Ishikawa (cell line): ENCODE measurements around the gene FOXA3.

Source experiments
- CEBPB ChIP-seq: IDR thresholded peaks from 2 replicates; pipeline ENCODE4 v1.6.1; 2012
- CREB1 ChIP-seq: IDR thresholded peaks from 2 replicates; pipeline ENCODE4 v1.6.1; 2012; ENCODE audit warnings: low read depth
- EGR1 ChIP-seq: IDR thresholded peaks from 2 replicates; pipeline ENCODE4 v1.6.1; 2012
- EP300 ChIP-seq: IDR thresholded peaks from 2 replicates; pipeline ENCODE4 v1.6.1; 2012; ENCODE audit warnings: borderline replicate concordance
- FOXM1 ChIP-seq: IDR thresholded peaks from 2 replicates; pipeline ENCODE4 v1.6.1; 2012; ENCODE audit warnings: low read depth, borderline replicate concordance
- MAX ChIP-seq: IDR thresholded peaks from 2 replicates; pipeline ENCODE4 v1.6.1; 2012
- NFIC ChIP-seq: IDR thresholded peaks from 2 replicates; pipeline ENCODE4 v1.6.1; 2012
- RAD21 ChIP-seq: IDR thresholded peaks from 2 replicates; pipeline ENCODE4 v1.6.1; 2012; ENCODE audit warnings: low read depth
- REST ChIP-seq: IDR thresholded peaks from 2 replicates; pipeline ENCODE4 v1.6.1; 2012; ENCODE audit warnings: low read depth, mild to moderate bottlenecking
- TAF1 ChIP-seq: IDR thresholded peaks from 2 replicates; pipeline ENCODE4 v1.6.1; 2012; ENCODE audit warnings: low read depth, mild to moderate bottlenecking
- TCF12 ChIP-seq: IDR thresholded peaks from 2 replicates; pipeline ENCODE4 v1.6.1; 2012; ENCODE audit warnings: low read depth
- TEAD4 ChIP-seq: IDR thresholded peaks from 2 replicates; pipeline ENCODE4 v1.6.1; 2012
- USF1 ChIP-seq: IDR thresholded peaks from 2 replicates; pipeline ENCODE4 v1.6.1; 2012
- YY1 ChIP-seq: IDR thresholded peaks from 2 replicates; pipeline ENCODE4 v1.6.1; 2012; ENCODE audit warnings: low read depth
- ZBTB7A ChIP-seq: IDR thresholded peaks from 2 replicates; pipeline ENCODE4 v1.6.1; 2012; ENCODE audit warnings: low read depth

Gene FOXA3

DNA sequence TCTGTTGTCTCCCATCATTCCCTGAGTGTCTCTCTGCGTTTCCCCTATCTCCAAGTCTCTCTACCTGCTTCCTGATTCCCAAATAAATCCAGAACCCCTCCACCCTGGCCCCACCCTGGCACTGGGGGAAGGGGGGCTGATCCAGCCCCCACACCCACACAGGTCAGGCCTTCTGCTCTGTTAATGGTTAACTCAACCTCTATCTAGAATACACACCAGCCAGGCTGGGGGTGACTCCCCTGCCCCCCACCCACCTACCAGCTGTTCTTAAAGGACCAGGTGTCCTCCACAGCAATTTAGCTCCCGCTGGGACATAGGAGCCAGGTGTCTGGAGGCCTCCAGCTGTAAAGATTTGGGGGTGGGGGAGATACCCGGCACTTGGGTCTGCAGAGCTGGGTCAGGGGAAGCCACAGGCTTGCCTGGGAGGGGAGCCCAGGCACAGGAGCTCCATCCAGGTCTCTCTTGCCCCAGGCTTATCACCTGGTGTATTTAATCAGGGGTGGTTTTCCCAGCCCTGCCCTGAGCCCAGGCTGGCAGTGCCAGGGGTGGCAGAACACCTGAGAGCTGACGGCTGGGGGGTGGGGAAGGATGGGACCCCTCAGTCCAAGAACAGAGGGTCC lies 17.9 kb downstream of the FOXA3 start:
- TF ChIP-seq EGR1 (no peak), EP300 (no peak), USF1 (no peak), REST (no peak), ZBTB7A (0 out of 2 replicates have a peak, but pooled peaks have one; percentile 34), TAF1 (no peak), CEBPB (no peak), TEAD4 (no peak)

GRCh38 chr19:45882652-45883585 lies 18.8 kb downstream of the FOXA3 start:
- TF ChIP-seq MAX (0 out of 2 replicates have a peak, but pooled peaks have one; percentile 37), TCF12 (no peak), NFIC (no peak), CREB1 (no peak), EGR1 (no peak), USF1 (no peak), FOXM1 (no peak), RAD21 (peak; percentile 69), TEAD4 (no peak), CEBPB (no peak), TAF1 (no peak), EP300 (no peak), YY1 (peak; percentile 36; the same call in 1 of the 2 replicates), ZBTB7A (0 out of 2 replicates have a peak, but pooled peaks have one; percentile 29)

DNA sequence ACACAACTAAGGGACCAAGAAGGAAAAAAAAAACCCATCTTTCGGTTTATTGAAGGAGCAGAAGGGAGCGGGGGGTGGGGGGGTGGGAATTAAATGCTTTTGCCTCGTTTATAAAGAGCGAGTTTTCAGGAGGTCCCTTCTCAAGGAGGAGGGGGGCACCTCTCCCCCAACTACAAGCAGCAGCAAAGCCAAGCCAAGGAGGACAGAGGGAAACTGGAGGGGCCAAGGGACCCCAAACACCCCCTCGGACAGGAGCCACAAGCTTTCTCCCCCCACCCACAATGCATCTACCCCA lies 19.4 kb downstream of the FOXA3 start:
- TF ChIP-seq NFIC: no peak
- TF ChIP-seq CEBPB: no peak
- TF ChIP-seq YY1: no peak
- no peak for TF ChIP-seq REST
- no peak for TF ChIP-seq EGR1
- TF ChIP-seq USF1: no peak
- no peak for TF ChIP-seq MAX
- TF ChIP-seq RAD21: no peak
- TF ChIP-seq ZBTB7A: no peak

DNA sequence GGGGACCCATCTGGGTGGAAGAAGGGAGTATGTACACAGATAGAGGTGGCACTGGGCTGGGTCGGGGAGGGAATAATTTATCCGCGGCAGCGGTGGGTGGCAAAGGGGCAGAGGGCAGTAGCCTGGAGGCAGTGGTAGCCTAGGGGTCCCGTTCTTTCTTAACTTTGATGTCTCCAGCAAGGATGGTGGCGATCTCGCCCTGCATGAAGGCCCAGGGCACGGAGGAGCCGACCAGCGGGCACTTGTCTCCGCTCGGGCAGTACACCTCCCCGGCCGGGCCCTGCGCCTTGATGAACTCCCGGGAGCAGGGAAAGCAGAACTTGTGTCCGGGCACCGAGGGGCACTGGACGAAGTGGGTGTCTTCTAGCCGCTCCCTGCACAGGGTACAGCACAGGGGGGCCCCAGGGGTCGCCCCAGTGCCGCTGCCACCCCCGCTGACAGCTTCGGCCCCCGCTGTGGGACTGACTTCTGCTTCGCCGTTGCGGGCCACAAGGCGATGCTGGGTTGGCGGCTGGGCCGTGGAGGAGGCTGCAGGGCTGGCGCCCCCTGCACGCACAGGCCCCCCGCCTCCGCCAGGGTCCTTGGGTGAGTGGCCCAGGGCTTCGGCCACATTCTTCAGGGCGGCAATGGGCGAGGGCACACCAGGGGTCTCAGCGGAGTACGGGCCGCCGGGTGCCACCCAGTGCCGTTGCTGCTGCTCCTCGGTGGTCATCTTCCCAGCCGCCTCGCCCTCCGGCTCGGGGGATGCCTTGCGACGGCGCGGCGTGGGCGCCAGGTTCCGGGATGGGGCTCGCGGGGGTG lies 20.0 kb downstream of the FOXA3 start:
- TF ChIP-seq CEBPB: no peak
- no peak for TF ChIP-seq YY1
- no peak for TF ChIP-seq EP300
- no peak for TF ChIP-seq FOXM1
